ENCODE measurements around the gene CCSER2.
"Not testable (repeated sequence)": the region's sequence is repeated elsewhere in the genome, so short reads cannot be mapped to it uniquely, and the experiment has no call there.

CCSER2 gene, protein sequence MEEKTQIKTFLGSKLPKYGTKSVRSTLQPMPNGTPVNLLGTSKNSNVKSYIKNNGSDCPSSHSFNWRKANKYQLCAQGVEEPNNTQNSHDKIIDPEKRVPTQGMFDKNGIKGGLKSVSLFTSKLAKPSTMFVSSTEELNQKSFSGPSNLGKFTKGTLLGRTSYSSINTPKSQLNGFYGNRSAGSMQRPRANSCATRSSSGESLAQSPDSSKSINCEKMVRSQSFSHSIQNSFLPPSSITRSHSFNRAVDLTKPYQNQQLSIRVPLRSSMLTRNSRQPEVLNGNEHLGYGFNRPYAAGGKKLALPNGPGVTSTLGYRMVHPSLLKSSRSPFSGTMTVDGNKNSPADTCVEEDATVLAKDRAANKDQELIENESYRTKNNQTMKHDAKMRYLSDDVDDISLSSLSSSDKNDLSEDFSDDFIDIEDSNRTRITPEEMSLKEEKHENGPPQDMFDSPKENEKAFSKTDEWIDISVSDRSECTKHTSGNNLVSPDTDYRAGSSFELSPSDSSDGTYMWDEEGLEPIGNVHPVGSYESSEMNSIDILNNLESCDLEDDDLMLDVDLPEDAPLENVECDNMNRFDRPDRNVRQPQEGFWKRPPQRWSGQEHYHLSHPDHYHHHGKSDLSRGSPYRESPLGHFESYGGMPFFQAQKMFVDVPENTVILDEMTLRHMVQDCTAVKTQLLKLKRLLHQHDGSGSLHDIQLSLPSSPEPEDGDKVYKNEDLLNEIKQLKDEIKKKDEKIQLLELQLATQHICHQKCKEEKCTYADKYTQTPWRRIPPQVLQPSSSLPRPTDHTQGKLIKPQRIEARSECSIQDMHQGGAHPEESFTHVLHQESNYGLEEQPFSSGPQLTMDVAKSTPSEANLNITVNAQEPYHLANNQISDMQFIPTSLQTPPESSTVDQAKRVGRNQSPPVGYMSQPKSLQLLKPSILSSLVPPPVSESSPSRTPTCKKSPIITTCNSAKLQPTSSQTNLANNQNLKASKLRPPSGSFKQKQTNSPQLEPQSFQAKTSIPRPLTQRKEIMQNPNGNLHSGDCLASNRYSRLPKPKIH

DNA sequence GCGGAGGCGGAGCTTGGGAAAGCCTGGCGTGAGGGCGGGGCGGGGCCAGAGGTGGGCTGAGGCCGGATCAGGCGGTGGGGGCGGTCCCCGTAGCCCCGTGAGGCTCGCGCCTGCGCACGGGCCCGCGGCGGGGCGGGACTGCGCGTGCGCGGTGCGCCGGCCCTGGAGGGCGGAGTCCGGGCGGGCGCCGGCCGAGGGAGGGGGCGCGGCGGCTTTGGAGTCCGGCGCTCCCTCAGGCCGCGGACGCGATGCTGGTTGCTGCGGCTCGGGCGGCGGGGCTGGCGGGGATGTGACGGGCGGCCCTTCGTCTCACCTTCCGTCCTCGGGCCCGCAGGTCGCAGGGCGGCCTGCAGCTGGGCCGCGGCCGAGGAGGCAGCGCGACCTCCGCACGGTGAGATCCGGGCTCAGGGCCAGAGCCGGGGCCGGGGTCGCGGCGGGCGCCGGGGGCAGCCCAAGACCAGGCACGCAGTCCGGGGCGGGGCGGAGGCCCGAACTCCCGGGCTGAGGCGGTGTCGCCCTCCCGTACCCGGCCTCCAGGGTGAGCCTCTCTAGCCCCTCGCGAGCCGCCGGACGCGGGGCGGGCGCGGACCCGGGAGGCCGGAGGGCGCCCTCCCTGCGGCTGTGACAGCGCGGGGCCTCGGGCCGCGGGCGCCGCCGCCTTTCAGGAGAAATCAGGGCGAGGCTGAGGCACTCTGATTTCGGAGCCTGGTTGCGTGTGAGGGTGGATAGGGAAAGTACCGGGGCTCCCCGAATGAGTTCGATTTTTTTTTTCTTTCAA is at the start of gene CCSER2:
CCSER2 (plus strand) TSS at position 172 of the 778 bp plus-strand sequence. CDS start 42,464 bp downstream, outside the sequence.
- peak; percentile 95 for DNase-seq

DNA sequence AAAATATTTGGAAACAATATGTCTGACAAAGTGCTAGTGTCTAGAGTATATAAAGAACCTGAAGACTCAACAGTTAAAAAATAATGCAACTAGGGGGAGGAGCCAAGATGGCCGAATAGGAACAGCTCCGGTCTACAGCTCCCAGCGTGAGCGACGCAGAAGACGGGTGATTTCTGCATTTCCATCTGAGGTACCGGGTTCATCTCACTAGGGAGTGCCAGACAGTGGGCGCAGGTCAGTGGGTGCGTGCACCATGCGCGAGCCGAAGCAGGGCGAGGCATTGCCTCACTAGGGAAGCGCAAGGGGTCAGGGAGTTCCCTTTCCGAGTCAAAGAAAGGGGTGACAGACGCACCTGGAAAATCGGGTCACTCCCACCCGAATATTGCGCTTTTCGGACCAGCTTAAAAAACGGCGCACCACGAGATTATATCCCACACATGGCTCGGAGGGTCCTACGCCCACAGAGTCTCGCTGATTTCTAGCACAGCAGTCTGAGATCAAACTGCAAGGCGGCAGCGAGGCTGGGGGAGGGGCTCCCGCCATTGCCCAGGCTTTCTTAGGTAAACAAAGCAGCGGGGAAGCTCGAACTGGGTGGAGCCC is 48.4 kb upstream of the CCSER2 start:
- not testable (repeated sequence) for DNase-seq

DNA sequence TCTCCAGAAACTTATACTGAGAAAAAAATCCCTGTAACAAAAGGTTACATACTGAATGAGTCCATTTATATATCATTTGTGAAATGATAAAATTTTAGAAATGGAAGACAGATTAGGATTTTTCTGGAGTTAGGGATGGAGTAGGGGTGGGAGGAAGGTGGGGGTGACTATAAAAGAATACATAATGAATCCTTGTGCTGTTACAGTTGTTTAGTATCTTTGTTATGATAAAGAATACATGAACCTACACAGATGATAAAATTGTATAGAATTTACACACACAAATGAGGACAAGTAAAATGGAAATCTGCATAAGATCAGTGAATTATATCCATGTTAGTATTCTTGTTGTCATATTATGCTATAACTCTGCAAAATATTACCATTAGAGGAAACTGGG is 41.7 kb upstream of the CCSER2 start:
- no peak for DNase-seq

DNA sequence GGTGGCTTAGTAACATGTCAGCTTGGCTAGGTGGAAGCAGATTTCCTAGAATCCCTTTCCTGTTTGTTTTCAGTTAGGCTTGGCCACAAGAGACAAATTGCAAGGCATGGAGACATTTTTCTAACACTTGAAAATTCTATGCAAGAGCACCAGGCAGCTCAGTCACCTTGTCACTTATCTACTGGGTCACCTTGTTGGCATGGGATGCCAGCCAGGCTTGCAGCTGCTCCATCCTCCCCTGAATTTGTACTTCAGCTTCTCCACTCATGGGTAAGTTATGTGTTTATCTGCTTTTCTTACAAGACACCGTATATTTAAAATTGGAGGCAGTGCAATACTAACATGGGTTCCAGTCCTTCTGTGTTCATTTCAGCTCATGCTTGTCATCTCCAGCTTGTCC is 40.2 kb upstream of the CCSER2 start:
- no peak for DNase-seq

DNA sequence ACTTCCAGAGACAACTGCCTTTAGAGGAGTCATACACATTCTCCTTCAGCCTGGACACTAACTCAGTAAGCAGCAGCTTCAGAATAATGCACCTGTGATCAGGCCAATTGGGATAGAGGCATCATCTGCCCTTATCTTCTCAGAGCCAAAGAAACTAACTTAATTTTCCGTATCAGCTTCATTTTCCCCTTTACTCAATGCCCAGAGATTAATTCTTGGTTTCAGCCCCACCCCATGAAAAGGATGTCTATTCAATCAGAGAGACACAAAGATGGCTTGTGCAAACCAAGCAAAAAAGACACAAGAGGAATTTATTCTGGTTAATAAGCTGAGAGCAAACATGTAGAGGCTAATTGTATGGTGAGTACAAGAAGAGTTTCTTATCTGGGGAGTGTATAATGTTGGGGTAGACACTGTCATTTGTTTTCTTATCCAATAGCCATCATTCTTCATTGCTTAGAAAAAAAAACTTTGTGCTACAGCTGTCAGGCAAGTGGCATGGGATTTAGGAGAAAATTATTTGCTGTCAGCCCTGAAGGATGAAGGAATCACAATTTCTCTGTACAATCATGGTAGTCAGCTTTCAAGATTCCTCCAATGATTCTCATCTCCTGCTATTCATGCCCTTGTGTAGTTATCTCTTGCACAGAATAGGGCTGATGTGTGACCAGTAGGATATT is 38.7 kb upstream of the CCSER2 start:
- DNase-seq, result no peak

DNA sequence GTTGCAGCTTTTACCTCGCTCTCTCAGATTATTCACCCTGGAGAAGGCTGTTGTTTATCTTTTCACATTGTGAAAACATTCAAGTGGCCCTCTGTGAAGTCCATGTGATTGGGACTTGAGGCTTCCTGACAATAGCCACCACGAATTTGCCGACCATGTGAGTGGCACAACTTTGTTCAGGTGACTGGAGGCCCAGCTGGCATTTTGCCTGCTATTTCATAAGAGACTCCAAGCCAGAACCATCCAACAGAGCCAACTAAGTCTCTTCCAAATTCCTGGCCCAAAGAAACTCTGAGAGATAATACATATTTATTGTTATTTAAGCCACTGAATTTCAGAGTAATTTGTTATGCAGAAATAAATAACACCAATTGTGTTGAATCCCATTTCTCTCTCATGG is 38.2 kb upstream of the CCSER2 start:
- no peak for DNase-seq

DNA sequence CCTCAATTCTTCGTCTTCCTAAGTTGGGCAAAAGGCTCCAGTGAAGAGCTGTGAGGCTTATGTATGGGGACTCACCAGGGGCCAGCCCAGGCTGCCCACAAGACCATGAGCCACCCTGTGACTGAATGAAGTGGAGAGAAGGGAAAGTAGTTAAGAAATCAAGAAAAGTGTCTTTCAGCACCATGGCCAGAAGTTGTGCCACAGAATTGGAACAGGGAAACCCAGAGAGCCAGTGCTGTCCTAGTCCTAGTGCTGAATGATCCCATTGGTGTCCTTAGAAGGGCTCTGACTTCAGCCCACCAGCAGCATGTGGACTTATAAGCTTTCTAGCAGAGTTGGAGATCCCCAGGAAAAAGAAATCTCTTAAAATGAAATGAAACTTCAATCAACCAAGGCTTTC is 37.0 kb upstream of the CCSER2 start:
- peak; percentile 79 for DNase-seq

DNA sequence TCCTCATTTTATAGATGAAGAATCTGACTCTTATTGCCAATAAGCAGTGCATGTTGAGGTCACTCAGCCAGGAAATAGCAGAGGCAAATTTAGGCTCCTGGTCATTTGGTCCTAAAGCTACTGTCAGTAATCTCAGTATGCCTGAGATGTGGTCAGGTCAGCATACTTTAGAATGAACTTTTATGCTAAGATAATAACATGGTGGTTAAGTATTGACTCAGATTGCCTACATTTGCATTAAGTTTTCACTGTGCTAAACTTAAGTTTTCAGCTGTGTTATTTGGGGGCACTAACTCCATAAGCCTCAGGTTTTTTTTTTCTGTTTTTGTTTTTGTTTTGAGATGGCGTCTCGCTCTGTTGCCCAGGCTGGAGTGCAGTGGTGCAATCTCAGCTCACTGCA is 35.9 kb upstream of the CCSER2 start:
- no peak for DNase-seq

DNA sequence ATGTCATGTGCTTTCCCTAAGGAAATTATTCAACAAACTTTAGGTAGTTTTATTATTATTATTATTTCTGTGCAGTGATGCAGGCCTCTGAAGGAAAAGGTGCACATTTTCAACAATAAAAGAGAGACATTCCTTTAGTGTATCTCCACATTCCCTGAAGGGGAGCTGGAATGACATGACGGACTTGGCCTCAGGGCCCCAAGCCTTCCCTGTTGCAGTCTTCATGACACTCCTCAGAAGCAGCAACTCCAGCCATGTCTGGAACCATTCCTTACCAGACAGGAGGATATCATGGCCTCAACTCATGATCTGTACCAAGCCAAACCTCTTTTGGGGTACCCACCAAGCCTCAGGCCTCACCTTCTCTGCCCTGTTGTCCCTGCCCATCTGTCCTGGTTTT is 35.2 kb upstream of the CCSER2 start:
- no peak for DNase-seq

DNA sequence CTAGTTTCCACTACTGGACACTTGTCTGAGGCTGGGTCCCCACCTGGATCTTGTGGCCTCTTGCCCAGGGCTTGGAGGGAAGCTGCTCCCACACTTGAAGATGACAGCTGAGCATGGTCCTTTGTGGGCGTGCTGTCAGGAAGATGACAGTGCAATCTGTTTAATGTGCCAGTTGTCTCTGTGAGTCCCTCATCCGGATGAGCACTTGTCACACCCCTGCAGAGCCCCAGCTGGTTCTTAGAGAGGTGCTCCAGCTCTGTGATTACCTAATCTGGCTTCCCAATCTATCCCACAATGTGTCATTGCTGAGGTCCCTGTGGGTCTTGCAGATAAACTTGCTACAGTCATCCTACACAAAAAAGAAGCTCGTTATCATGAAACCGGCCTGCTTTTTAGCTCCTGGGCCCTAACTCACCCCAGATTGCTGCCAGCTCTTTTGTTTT is 34.8 kb upstream of the CCSER2 start:
- peak; percentile 30 for DNase-seq

DNA sequence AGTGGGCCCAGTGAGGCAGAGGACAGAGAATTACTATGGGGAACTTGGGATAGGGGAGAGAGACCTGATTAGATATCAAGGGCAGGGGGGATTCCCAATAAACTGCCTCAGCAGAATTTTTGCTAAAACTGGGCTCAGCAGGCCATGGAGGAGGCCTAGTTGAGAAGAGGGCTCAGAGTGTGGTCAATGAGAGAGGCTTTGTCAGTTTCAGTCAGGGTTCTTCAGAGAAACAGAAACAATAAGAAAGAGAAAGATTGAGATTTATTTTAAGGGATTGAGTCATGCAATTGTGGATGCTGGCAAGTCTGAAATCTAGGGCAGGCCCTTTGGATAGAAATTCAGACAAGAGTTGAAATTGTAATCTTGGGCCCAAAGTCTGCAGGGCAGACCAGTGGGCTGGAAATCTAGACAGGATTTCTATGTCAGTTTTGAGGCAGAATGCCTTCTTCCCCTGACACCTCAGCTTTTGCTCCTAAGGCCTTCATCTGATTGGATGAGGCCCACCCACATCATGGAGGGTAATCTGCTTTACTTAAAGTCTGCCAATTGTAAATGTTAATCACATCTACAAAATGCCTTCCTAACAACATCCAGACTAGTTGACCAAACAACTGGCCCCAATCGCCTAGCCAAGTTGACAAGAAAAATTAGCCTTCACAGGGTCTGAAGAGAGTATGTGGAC is 33.5 kb upstream of the CCSER2 start:
- no peak for DNase-seq

DNA sequence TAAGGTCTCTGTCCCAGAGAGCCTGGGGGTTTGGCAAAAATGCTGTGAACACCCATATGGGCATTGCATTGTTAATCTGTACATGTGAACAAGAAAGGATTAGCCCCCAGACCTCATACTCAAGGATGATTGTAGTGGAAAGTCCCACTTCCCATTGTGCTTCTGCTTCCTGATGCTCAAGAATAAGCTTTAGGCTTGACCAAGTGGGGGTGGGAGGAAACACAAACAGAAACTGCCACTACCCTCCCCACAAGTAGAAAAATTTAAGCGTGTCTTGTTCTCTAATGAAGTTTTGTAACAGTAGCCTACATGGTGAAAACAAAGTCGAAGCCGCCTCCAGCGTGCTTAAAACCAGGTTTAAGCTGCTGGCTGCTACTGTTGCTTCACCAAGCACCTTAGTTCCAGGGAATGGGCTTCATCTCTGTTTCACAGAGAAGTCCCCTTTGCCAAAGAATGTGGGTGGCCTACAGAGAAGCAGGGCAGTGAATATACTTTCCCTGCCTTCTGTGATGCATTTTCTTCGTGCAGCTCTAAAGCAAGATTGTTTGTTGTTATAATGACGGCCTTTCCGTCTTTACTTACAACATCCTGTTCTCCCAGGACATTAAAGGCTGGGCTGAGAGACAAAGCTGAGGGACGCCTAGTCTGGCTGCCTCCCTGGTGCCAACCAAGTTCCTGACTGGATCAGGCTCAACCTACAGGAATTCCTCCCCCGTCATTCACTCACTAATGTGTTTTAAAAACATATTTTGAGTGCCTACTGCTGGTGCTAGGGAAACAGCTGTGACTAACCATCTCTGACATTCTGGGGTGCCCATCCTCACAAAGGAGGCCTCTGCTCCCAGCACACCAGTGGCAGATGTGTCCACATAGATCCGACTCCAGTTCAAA is 32.1 kb upstream of the CCSER2 start:
- no peak for DNase-seq

DNA sequence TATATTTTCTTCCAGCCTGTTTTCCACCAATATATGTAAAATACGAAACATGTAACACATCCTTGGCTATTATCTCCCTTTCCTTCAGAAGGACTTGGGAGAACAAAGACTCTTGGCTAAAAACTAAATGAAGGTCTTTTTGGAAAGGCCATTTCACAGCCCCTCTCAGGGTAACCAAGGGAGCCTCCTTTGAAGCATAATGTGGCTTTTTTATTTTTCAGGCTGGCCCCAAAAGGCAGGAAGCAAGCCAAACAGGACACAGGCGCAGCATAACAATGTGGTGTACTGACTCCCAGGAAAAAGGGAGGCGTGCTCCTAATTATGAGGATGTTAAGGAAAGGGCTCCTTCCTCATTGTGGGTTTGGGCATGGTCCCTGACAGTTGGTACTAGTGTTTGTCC is 30.3 kb upstream of the CCSER2 start:
- no peak for DNase-seq

DNA sequence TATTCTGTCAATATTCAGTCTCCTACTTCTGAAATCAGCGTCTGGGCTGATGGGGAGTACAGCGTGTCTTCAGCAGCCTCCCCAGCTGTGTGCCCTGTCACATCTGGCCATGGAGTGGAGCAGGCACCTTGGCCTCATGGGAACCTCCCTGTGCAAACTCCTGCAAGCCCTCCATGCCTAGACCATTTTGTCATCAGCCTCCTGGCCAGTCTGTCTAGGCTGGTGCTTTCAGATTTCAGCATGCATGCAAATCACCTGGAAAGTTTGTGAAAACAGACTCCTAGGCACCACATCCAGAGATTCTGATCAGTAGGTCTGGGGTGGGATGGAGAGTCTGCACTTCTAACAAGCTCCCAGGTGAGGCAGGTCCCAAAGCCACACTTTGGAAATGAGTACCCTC is 26.2 kb upstream of the CCSER2 start:
- no peak for DNase-seq

DNA sequence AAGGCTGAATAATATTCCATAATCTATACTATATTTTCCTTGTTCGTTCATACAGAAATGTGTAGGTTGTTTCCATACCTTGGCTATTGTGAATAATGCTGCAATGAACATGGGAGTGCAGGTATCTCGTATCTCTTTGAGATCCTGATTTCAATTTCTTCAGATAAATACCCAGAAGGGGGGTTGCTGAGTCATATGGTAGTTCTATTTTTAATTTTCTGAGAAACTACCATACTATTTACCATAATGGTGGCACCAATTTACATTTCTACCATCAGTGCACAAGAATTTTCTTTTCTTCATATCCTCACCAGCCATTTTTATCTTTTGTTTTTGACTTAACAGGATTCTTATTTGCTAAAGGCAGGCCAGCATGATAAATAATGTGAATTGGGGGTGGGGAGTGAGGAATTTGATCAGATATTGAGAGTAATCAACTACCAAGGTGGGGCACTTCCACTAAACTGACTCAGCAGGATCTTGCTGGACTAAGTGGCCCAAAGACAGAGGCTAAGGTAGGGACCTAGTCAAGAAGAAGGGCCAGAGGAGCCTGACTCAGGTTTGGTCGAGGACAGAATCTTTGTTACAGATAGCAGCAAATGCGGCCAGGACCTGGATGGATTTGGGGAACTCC is 21.5 kb upstream of the CCSER2 start:
- DNase-seq, result no peak

DNA sequence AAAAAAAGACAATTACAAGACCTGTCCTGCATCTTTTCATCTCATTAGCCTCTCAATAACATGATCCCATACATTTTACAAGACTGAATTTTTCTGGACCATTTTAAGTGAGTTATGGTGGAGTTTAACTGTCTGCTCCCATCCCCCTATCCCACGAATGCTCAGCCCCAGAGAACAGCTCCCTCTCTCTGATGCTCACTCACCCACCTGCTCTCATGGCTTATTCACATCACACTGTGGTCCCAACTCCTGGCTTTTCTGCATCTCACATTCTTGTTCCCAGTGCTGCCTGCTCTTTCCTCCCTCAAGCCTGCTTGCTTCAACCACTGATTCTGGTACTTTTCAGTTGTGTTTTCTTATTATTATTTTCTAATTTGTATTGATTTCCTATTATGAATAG is 20.4 kb upstream of the CCSER2 start:
- DNase-seq, result no peak

DNA sequence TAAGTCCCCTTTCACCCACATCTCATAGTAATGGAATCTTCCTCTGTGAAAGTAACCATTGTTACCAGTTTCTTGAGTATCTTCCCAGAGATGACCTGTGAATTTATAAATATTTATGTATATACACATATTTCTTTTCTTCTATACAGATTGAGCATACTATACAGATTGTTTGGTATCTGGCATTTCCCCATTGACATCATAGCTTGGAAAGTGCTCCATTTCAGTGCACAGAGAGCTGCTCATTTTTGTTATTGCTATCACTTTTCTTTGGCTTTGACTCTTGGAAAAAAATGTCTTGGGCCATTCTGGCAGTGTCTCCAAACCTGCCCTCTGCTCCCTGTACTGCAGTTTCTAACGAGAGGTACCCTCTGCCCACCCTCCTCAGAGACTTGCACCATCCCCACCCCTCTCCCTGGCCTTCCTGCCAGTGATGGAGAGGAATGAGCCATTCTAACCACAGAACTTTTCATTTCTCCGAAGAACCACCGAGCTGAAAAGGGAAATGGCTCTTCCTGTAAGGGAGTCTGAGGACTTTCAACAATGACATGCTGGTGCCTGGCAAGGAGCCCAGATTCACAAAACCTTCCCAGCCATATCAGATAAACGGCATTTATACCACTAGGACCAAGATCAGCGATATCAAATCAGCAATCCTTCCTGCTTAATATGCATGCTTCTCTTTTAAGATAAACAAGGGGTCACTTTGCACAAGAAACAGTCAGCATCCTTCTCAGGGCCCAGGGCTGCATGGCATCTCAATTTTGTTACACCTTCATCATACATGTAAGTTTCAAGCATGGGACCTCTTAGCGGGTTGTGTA is 19.7 kb upstream of the CCSER2 start:
- no peak for DNase-seq

DNA sequence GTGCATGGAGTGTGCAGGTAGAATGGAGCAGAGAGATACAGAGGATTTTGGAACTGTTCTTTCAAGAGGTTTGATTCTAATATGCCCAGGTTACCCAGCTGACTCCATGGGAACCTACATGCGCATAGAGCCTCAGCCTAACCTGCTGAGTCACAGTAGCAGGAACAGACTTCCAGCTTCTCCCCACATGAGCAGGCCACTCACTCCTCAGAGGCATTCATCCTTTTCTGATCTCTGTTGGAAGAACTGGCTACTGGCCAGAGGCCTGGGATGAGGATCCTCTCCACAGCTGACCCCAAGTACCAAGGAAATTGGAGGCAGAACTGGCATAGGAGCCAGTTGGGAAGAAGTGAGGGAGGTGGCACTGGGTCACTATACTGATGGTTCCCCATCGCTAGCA is 17.9 kb upstream of the CCSER2 start:
- DNase-seq, result no peak

DNA sequence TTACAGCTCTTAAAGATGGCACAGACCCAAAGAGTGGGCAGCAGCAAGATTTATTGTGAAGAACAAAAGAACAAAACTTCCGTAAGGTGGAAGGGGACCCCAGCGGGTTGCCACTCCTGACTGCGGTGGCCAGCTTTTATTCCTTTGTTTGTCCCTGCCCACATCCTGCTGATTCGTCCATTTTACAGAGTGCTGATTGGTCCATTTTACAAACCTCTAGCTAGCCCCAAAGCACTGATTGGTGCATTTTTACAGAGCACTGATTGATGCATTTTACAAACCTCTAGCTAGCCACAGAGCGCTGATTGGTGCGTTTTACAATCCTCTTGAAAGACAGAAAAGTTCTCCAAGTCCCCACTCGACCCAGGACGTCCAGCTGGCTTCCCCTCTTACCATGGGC is 16.8 kb upstream of the CCSER2 start:
- DNase-seq, result no peak

Data from eye (tissue), 1 donor.